ENCODE measurements around the gene MGAT5B.

GRCh38 chr17:76958974-76959373, 90.8 kb downstream of the MGAT5B start:
- no peak for TF ChIP-seq CTCF (IDR thresholded peaks at IDR 0.05)
- TF ChIP-seq POLR2A (IDR thresholded peaks at IDR 0.05) = no peak
